Peyer's patch (tissue), 4 donors: Measurements from ENCODE around the gene PCSK1N.

Experiments
- CTCF ChIP-seq, 6 experiments: fragments of 450-650 bp in 4 of 6; fragments of 200-600 bp in 2 of 6; sonication (generic) in 1 of 6; IDR thresholded peaks; one replicate each; pipeline ENCODE4 v1.5.1; 2017 to 2019; ENCODE audit warnings: antibody characterized with exemption in 6 of 6, mild to moderate bottlenecking in 3 of 6, moderate library complexity in 1 of 6
- POLR2A ChIP-seq, 2 donors: fragments of 450-650 bp; IDR thresholded peaks; one replicate each; pipeline ENCODE4 v1.5.1; 2017; ENCODE audit warnings: antibody characterized with exemption in 2 of 2, mild to moderate bottlenecking in 2 of 2, moderate library complexity in 2 of 2

GRCh38 chrX:48813644-48814043 lies 21.8 kb downstream of the PCSK1N start:
- TF ChIP-seq CTCF (IDR thresholded peaks at IDR 0.05) (no peak), POLR2A (IDR thresholded peaks at IDR 0.05) (no peak)
